Cardiac muscle cell (in vitro differentiated cells and primary cell): ENCODE measurements around the gene ERC2. TPM values are rescaled to one million over a fixed set of nuclear protein-coding genes. Genes with fewer than 3 reads are reported as not detected.

Experiments
- DNase-seq, 2 donors: peaks; one replicate each; pipeline versions ENCODE4 v3.0.0 to v3.0.0-alpha.2; 2010 to 2017; ENCODE audit warnings: low read depth in 1 of 2, low spot score in 1 of 2
- H3K27ac ChIP-seq: fragments of 200-600 bp; sonication (generic); 2 replicates; pipeline ENCODE4 v1.5.1; 2016
- H3K27me3 ChIP-seq: fragments of 200-600 bp; sonication (generic); 2 replicates; pipeline ENCODE4 v1.6.0; 2016; ENCODE audit warnings: control low read depth
- H3K36me3 ChIP-seq: fragments of 200-600 bp; sonication (generic); 2 replicates; pipeline ENCODE4 v1.5.1; 2016; ENCODE audit warnings: control low read depth
- H3K4me1 ChIP-seq: fragments of 200-600 bp; sonication (generic); 2 replicates; pipeline ENCODE4 v1.8.1; 2017; ENCODE audit warnings: low read depth, mild to moderate bottlenecking, mixed run types
- H3K4me3 ChIP-seq: fragments of 200-600 bp; sonication (generic); 2 replicates; pipeline ENCODE4 v1.5.1; 2016; ENCODE audit warnings: mild to moderate bottlenecking
- H3K9me3 ChIP-seq: fragments of 200-600 bp; sonication (generic); 2 replicates; pipeline ENCODE4 v1.5.1; 2017; ENCODE audit warnings: low read depth, mild to moderate bottlenecking, control low read depth
- polyA plus RNA-seq: library from polyadenylated mRNA; unstranded; fragments of >200 nt; fragmentation: Nextera tagmentation; extraction: Ambion mirVana; gene quantifications from 2 replicates; pipeline ENCODE4 v1.2.1, GENCODE V29; 2016
- total RNA-seq: library from RNA; depleted of rRNA; stranded (reverse); fragments of >200 nt; gene quantifications from 2 replicates; pipeline ENCODE4 v1.2.3, GENCODE V29; 2016
- TF ChIP-seq, protein P1 (sequence below): IDR thresholded peaks from 2 replicates; pipeline ENCODE4 v1.5.1; 2012; ENCODE audit warnings: low read depth, mild to moderate bottlenecking, low read length

ERC2 gene
- total and polyA plus RNA-seq, 2 experiments from 2014 or later: 18.1 to 29.0 TPM

DNA sequence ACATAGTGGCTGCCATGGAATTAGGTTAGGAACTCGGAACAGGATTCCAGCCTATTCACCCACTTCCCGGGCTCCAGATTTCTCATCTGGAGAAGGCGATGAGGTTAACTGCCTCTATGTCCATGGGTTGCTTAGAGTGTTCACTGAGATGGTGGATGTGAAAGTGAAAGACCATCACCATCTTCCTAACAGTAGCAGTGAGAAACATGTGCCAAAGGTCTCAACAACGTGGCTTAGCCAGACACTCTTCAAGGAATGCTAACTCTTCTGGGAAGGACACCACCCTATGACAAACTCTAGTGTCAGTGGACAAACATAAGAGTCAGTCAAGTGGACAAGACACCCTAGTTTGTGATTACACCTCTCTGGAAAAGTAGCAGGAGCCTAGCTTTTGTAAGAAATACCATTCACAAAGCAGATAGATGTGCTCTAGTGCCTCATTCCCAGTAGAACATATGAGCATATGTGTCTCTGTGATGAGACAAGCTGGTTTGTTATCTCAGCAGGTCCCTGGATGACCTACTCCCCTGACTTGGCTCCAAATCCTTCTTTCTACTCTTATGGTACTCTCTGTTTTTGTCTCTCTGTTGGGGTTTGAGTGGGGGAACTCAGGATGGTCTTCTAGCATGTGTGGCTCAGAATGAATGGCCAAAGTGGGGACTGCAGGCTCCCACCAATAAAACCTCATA lies 770.9 kb downstream of the ERC2 start:
- Histone ChIP-seq H3K4me3 (no peak overlapping the region), H3K9me3 (no peaks in the 10 kb centered on the region), H3K4me1 (peaks cover 37% of the 10 kb centered on the region), H3K27me3 (no peaks in the 10 kb centered on the region), H3K36me3 (no peaks in the 10 kb centered on the region), H3K27ac (no peak overlapping the region)
- DNase-seq: no peak
- TF ChIP-seq, protein P1, sequence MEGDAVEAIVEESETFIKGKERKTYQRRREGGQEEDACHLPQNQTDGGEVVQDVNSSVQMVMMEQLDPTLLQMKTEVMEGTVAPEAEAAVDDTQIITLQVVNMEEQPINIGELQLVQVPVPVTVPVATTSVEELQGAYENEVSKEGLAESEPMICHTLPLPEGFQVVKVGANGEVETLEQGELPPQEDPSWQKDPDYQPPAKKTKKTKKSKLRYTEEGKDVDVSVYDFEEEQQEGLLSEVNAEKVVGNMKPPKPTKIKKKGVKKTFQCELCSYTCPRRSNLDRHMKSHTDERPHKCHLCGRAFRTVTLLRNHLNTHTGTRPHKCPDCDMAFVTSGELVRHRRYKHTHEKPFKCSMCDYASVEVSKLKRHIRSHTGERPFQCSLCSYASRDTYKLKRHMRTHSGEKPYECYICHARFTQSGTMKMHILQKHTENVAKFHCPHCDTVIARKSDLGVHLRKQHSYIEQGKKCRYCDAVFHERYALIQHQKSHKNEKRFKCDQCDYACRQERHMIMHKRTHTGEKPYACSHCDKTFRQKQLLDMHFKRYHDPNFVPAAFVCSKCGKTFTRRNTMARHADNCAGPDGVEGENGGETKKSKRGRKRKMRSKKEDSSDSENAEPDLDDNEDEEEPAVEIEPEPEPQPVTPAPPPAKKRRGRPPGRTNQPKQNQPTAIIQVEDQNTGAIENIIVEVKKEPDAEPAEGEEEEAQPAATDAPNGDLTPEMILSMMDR: no peak

GRCh38 chr3:55692957-55693558 lies 775.2 kb downstream of the ERC2 start:
- Histone ChIP-seq H3K27ac (no peak overlapping the region), H3K4me1 (peaks cover 24% of the 10 kb centered on the region), H3K27me3 (no peaks in the 10 kb centered on the region), H3K36me3 (no peaks in the 10 kb centered on the region), H3K9me3 (no peaks in the 10 kb centered on the region), H3K4me3 (no peak overlapping the region)
- DNase-seq: peak; percentile 2 to 42
- TF ChIP-seq, protein P1: no peak

DNA sequence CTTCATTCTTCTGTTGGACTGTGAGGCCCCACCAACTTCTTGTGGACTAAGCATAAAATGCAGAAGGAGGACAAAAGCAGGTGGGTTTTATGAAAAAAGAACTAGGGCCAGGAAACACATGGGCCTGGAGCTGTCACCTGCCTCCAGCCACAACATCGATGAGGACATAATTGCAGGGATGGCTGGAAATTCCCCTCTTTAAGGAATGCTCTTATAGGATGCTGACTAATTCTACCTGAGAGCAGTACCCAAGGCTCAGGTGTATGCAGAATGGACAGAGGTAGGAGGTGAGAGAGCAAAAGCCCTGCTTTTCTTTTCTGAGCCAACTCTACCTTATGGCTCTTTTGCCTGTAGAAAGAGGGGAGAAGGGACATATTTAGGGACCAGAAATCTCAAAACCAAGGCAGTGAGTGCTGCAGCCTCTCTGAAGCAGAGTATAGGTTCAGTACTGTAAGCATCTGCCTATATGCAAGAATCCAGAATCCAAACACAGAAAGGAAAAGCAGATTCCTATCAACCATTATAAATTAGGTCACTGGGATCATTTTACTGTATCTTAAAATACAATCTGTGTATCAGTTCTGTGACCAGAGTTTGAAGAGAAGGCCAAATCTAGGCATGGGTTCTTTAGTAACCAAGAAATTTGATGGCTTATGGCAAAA lies 775.8 kb downstream of the ERC2 start:
- H3K4me1 ChIP-seq: peaks cover 24% of the 10 kb centered on the region
- no peak overlapping the region for H3K27ac ChIP-seq
- H3K27me3 ChIP-seq: no peaks in the 10 kb centered on the region
- no peak for DNase-seq
- TF ChIP-seq, protein P1: no peak
- H3K4me3 ChIP-seq: no peak overlapping the region
- no peaks in the 10 kb centered on the region for H3K36me3 ChIP-seq
- H3K9me3 ChIP-seq: no peaks in the 10 kb centered on the region

DNA sequence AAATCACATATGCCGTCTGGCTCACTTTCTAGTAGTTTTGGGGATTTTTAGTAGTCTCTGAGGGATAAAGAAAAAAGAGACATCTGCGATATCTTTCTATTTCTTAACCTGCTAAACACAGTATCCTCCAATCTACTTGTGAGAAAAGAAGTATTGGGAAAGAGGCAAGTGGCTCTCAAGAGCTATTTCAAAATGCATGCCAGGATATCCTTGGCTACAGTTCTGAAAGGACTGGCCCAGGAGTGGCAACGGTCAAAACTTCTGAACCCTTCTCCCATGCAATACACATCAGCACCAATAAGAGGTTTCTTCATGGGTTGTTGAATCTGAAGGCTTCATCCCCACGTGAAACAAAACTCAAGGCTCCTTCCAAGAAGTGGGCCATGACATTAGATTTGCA lies 777.1 kb downstream of the ERC2 start:
- Histone ChIP-seq H3K36me3 (no peaks in the 10 kb centered on the region), H3K9me3 (no peaks in the 10 kb centered on the region), H3K27me3 (no peaks in the 10 kb centered on the region), H3K4me3 (no peak overlapping the region), H3K4me1 (peaks cover 26% of the 10 kb centered on the region), H3K27ac (no peak overlapping the region)
- TF ChIP-seq, protein P1: no peak
- DNase-seq: no peak

- DNase-seq: no peak
- H3K36me3 ChIP-seq: no peaks in the 10 kb centered on the region
- no peak overlapping the region for H3K27ac ChIP-seq
- no peak overlapping the region for H3K4me3 ChIP-seq
- peaks cover 26% of the 10 kb centered on the region for H3K4me1 ChIP-seq
- TF ChIP-seq, protein P1: no peak
- H3K27me3 ChIP-seq: no peaks in the 10 kb centered on the region
- H3K9me3 ChIP-seq: no peaks in the 10 kb centered on the region
Observed at GRCh38 chr3:55690726-55691125, 777.5 kb downstream of the ERC2 start.
